ENCODE results near the gene RBM19.

RBM19 gene

GRCh38 chr12:113766879-113767878 is 198.9 kb downstream of the RBM19 start:
- DNase-seq: no peak
